ENCODE measurements around the gene FAM170B.

DNA sequence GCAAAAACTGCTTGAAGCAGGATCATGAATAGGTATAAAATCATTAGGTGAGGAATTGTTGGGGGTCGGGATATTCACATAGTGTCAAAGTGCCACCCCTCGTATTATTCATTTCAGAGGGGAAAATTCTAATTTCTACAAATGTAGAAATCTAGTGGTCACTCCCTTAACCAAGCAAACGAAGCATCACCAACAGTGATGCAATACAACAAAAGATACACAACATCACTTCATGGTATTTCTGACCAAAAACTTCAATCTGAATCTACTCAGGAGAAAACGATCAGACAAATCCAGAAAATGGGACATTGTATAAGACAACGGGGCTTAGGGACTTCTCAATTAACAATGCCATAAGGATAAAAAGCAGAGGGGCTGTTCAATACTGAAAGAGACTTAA, 26.3 kb upstream of the FAM170B start:
- TF ChIP-seq POLR2A (IDR thresholded peaks at IDR 0.05), result no peak
- TF ChIP-seq, protein P1, sequence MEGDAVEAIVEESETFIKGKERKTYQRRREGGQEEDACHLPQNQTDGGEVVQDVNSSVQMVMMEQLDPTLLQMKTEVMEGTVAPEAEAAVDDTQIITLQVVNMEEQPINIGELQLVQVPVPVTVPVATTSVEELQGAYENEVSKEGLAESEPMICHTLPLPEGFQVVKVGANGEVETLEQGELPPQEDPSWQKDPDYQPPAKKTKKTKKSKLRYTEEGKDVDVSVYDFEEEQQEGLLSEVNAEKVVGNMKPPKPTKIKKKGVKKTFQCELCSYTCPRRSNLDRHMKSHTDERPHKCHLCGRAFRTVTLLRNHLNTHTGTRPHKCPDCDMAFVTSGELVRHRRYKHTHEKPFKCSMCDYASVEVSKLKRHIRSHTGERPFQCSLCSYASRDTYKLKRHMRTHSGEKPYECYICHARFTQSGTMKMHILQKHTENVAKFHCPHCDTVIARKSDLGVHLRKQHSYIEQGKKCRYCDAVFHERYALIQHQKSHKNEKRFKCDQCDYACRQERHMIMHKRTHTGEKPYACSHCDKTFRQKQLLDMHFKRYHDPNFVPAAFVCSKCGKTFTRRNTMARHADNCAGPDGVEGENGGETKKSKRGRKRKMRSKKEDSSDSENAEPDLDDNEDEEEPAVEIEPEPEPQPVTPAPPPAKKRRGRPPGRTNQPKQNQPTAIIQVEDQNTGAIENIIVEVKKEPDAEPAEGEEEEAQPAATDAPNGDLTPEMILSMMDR (IDR thresholded peaks at IDR 0.05 in 4 of 5, conservative IDR thresholded peaks at IDR 0.05 in 1 of 5), result no peak

Measured in gastrocnemius medialis (tissue), 4 donors.